ENCODE results near the gene USP6.

- TF ChIP-seq, protein P1, sequence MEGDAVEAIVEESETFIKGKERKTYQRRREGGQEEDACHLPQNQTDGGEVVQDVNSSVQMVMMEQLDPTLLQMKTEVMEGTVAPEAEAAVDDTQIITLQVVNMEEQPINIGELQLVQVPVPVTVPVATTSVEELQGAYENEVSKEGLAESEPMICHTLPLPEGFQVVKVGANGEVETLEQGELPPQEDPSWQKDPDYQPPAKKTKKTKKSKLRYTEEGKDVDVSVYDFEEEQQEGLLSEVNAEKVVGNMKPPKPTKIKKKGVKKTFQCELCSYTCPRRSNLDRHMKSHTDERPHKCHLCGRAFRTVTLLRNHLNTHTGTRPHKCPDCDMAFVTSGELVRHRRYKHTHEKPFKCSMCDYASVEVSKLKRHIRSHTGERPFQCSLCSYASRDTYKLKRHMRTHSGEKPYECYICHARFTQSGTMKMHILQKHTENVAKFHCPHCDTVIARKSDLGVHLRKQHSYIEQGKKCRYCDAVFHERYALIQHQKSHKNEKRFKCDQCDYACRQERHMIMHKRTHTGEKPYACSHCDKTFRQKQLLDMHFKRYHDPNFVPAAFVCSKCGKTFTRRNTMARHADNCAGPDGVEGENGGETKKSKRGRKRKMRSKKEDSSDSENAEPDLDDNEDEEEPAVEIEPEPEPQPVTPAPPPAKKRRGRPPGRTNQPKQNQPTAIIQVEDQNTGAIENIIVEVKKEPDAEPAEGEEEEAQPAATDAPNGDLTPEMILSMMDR (IDR thresholded peaks at IDR 0.05), result no peak
- TF ChIP-seq POLR2A (IDR thresholded peaks at IDR 0.05), result no peak
Observed at GRCh38 chr17:5183410-5183793, 67.6 kb downstream of the USP6 start.

Measured in right lobe of liver (tissue), 4 donors.